PC-9 (cell line): ENCODE measurements around the gene SETBP1.

Experiments used
- EZH2 ChIP-seq: fragments of 200-600 bp; sonication (generic); IDR thresholded peaks from 2 replicates; pipeline ENCODE4 v1.8.0; 2017; ENCODE audit warnings: antibody characterized with exemption, low read depth
- TF ChIP-seq, protein P1 (sequence below): fragments of 200-600 bp; sonication (generic); conservative IDR thresholded peaks from 2 replicates; pipeline ENCODE4 v1.6.1; 2017; ENCODE audit warnings: mixed run types, antibody characterized with exemption, mild to moderate bottlenecking, moderate library complexity

DNA sequence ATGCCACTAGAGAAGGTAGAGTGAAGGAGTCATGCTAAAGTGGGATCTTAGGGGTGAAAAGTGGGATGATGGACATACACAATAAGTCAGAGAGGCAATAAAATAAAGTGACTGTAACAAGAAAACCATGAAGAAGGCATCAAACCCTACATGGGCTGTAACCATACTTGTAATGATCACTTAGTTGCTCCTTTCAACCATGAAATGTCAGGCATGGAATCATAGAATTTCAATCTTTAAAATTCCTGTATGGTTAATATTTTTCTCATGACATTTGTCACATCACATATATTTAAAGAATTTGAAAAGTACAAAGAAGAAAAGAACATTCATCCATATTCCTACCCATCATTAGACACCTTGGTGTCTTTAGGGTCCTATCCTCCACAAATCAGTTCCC, 20.9 kb upstream of the SETBP1 start:
- TF ChIP-seq EZH2 = no peak
- TF ChIP-seq, protein P1, sequence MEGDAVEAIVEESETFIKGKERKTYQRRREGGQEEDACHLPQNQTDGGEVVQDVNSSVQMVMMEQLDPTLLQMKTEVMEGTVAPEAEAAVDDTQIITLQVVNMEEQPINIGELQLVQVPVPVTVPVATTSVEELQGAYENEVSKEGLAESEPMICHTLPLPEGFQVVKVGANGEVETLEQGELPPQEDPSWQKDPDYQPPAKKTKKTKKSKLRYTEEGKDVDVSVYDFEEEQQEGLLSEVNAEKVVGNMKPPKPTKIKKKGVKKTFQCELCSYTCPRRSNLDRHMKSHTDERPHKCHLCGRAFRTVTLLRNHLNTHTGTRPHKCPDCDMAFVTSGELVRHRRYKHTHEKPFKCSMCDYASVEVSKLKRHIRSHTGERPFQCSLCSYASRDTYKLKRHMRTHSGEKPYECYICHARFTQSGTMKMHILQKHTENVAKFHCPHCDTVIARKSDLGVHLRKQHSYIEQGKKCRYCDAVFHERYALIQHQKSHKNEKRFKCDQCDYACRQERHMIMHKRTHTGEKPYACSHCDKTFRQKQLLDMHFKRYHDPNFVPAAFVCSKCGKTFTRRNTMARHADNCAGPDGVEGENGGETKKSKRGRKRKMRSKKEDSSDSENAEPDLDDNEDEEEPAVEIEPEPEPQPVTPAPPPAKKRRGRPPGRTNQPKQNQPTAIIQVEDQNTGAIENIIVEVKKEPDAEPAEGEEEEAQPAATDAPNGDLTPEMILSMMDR = no peak
